ENCODE measurements around the gene SORCS1. TPM values are rescaled to one million over a fixed set of nuclear protein-coding genes. Genes with fewer than 3 reads are reported as not detected.

The SORCS1 gene
- total and polyA plus RNA-seq, 2 experiments from 2014 or later, result not detected

DNA sequence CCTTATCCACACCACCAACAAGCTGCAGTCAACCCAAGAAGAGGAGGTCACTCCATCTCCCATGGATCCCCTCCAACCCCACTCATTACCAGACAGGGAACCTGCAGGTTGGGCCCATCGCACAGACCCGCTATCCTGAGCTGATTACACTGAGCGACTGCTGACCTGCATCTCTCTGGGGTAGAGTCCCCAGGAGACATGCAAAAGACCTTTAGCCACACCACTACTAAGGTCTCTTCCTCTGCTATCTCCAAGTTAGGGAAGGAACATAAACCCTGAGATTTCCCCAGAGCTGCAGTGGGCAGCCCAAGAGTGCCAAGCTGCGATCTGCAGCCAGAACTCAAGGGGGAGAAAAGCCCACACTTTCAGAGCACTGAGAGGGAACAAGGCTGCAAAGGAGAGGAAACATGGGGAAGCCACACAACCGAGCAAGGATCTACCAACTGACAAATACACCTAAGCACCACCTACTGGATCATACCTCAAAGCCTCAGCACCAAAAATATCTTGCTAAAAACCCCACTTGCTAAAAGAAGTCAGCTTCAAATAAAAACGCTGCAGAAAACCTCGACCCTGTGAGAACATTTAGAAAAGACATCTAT, 298.2 kb downstream of the SORCS1 start:
- no peak overlapping the region for H2AFZ ChIP-seq
- no peaks in the 10 kb centered on the region for H3K27me3 ChIP-seq (replicated peaks; ENCODE audit: insufficient read depth)
- H3K9me2 ChIP-seq (ENCODE audit: insufficient read depth), result no peaks in the 10 kb centered on the region
- H4K20me1 ChIP-seq (ENCODE audit: insufficient read depth), result no peaks in the 10 kb centered on the region
- H3K4me3 ChIP-seq, result no peak overlapping the region
- no peak overlapping the region for H3K9ac ChIP-seq
- no peaks in the 10 kb centered on the region for H3K9me3 ChIP-seq (ENCODE audit: low read depth)
- whole genome bisulfite sequencing, 2 experiments (ENCODE audit: low coverage in 1 of 2, low lambda C conversion rate in 2 of 2, missing lambda C conversion rate in 2 of 2), result 40 to 59% methylated on average over 7 of the region's 7 CpGs
- H3K27ac ChIP-seq, result no peak overlapping the region
- in situ Hi-C loops (cut with MboI), result no loop called here
- no peaks in the 10 kb centered on the region for H3K79me2 ChIP-seq (ENCODE audit: insufficient read depth)
- no peaks in the 10 kb centered on the region for H3K4me1 ChIP-seq (ENCODE audit: insufficient read depth)
- TF ChIP-seq EZH2 (IDR thresholded peaks at IDR 0.05; ENCODE audit: insufficient read depth, poor library complexity, severe bottlenecking) (no peak), EZH2phosphoT487 (IDR thresholded peaks at IDR 0.05; ENCODE audit: insufficient read depth, low read depth) (no peak)
- H3F3A ChIP-seq (ENCODE audit: insufficient read depth), result no peaks in the 10 kb centered on the region
- H3K4me2 ChIP-seq (ENCODE audit: unreplicated experiment), result no peak overlapping the region
- H3K36me3 ChIP-seq (ENCODE audit: low read depth), result no peaks in the 10 kb centered on the region
- DNase-seq, result no peak

GRCh38 chr10:106864031-106864430, 300.5 kb downstream of the SORCS1 start:
- Histone ChIP-seq H3K9me2 (ENCODE audit: insufficient read depth) (no peaks in the 10 kb centered on the region), H3K9ac (no peak overlapping the region), H3F3A (ENCODE audit: insufficient read depth) (no peaks in the 10 kb centered on the region), H2AFZ (no peak overlapping the region), H4K20me1 (ENCODE audit: insufficient read depth) (no peaks in the 10 kb centered on the region), H3K4me3 (no peak overlapping the region), H3K4me2 (ENCODE audit: unreplicated experiment) (no peak overlapping the region), H3K36me3 (ENCODE audit: low read depth) (no peaks in the 10 kb centered on the region), H3K27me3 (replicated peaks; ENCODE audit: insufficient read depth) (no peaks in the 10 kb centered on the region), H3K79me2 (ENCODE audit: insufficient read depth) (no peaks in the 10 kb centered on the region), H3K4me1 (ENCODE audit: insufficient read depth) (no peaks in the 10 kb centered on the region), H3K27ac (no peak overlapping the region), H3K9me3 (ENCODE audit: low read depth) (no peaks in the 10 kb centered on the region)
- 42 to 50% methylated on average over 8 of the region's 8 CpGs for WGBS, 2 experiments (ENCODE audit: low coverage in 1 of 2, low lambda C conversion rate in 2 of 2, missing lambda C conversion rate in 2 of 2)
- TF ChIP-seq EZH2 (IDR thresholded peaks at IDR 0.05; ENCODE audit: insufficient read depth, poor library complexity, severe bottlenecking), result no peak
- no peak for TF ChIP-seq EZH2phosphoT487 (IDR thresholded peaks at IDR 0.05; ENCODE audit: insufficient read depth, low read depth)
- no peak for DNase-seq
- in situ Hi-C loops (cut with MboI), result no loop called here

GRCh38 chr10:106863549-106863948, 301.0 kb downstream of the SORCS1 start:
- H3K4me3 ChIP-seq, result no peak overlapping the region
- H2AFZ ChIP-seq, result no peak overlapping the region
- H3K9me2 ChIP-seq (ENCODE audit: insufficient read depth), result no peaks in the 10 kb centered on the region
- no peaks in the 10 kb centered on the region for H3K27me3 ChIP-seq (replicated peaks; ENCODE audit: insufficient read depth)
- no peaks in the 10 kb centered on the region for H3K36me3 ChIP-seq (ENCODE audit: low read depth)
- no peak overlapping the region for H3K9ac ChIP-seq
- TF ChIP-seq EZH2 (IDR thresholded peaks at IDR 0.05; ENCODE audit: insufficient read depth, poor library complexity, severe bottlenecking), result no peak
- TF ChIP-seq EZH2phosphoT487 (IDR thresholded peaks at IDR 0.05; ENCODE audit: insufficient read depth, low read depth), result no peak
- in situ Hi-C loops (cut with MboI), result no loop called here
- no peaks in the 10 kb centered on the region for H3F3A ChIP-seq (ENCODE audit: insufficient read depth)
- H3K4me2 ChIP-seq (ENCODE audit: unreplicated experiment), result no peak overlapping the region
- no peaks in the 10 kb centered on the region for H3K9me3 ChIP-seq (ENCODE audit: low read depth)
- H3K79me2 ChIP-seq (ENCODE audit: insufficient read depth), result no peaks in the 10 kb centered on the region
- H4K20me1 ChIP-seq (ENCODE audit: insufficient read depth), result no peaks in the 10 kb centered on the region
- 4 to 8% methylated on average over 2 of the region's 2 CpGs for WGBS, 2 experiments (ENCODE audit: low coverage in 1 of 2, low lambda C conversion rate in 2 of 2, missing lambda C conversion rate in 2 of 2)
- DNase-seq, result no peak
- no peaks in the 10 kb centered on the region for H3K4me1 ChIP-seq (ENCODE audit: insufficient read depth)
- no peak overlapping the region for H3K27ac ChIP-seq

DNA sequence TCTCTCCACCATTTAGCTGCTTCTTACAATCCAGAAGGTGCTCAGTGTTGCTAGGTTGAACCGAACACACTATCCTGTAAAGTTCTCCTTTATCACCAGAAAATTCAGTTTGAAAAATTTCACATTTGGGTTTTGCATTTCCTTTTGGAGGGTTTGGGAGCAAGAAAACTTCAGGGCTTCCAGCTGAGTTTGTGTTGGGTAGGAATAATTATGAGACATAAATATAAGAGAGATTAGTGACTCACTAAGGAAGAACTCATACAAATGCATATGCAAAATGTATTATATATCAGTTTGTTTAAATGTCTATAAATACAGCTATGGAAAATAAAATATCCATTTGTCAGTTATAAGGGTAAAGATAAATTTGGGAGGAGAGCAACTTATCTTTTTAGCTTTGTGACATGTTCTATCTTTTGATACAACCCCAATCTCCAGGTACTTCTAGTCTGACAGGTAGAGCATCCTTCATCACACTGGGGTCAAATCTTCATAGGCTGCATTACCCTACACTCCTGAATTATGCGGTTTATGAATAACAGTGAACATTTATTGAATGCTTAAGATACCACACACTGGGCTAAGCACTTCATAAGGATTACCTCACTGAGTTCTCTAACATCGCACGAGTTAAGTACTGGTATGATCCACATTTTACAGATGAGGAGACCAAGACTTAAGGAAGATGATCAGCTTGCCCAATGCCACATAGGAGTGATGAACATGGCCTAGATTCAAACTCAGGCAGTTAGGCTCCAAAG, 304.4 kb downstream of the SORCS1 start:
- H2AFZ ChIP-seq, result no peak overlapping the region
- in situ Hi-C loops (cut with MboI), result no loop called here
- no peaks in the 10 kb centered on the region for H3K27me3 ChIP-seq (replicated peaks; ENCODE audit: insufficient read depth)
- TF ChIP-seq EZH2phosphoT487 (IDR thresholded peaks at IDR 0.05; ENCODE audit: insufficient read depth, low read depth) (no peak), EZH2 (IDR thresholded peaks at IDR 0.05; ENCODE audit: insufficient read depth, poor library complexity, severe bottlenecking) (no peak)
- H3K4me1 ChIP-seq (ENCODE audit: insufficient read depth), result no peaks in the 10 kb centered on the region
- no peak overlapping the region for H3K27ac ChIP-seq
- H3K4me2 ChIP-seq (ENCODE audit: unreplicated experiment), result no peak overlapping the region
- no peaks in the 10 kb centered on the region for H3K9me2 ChIP-seq (ENCODE audit: insufficient read depth)
- H3K9ac ChIP-seq, result no peak overlapping the region
- no peaks in the 10 kb centered on the region for H3F3A ChIP-seq (ENCODE audit: insufficient read depth)
- no peaks in the 10 kb centered on the region for H3K79me2 ChIP-seq (ENCODE audit: insufficient read depth)
- H3K4me3 ChIP-seq, result no peak overlapping the region
- WGBS, 2 experiments (ENCODE audit: low coverage in 1 of 2, low lambda C conversion rate in 2 of 2, missing lambda C conversion rate in 2 of 2), result 45 to 56% methylated on average over 4 of the region's 4 CpGs
- no peaks in the 10 kb centered on the region for H4K20me1 ChIP-seq (ENCODE audit: insufficient read depth)
- H3K36me3 ChIP-seq (ENCODE audit: low read depth), result no peaks in the 10 kb centered on the region
- H3K9me3 ChIP-seq (ENCODE audit: low read depth), result no peaks in the 10 kb centered on the region
- no peak for DNase-seq

Measured in GM23248 (cell line).